Smooth muscle cell (in vitro differentiated cells): ENCODE results near the gene GJC3. TPM values are rescaled to one million over a fixed set of nuclear protein-coding genes. Genes with fewer than 3 reads are reported as not detected.

ENCODE experiments used
- DNase-seq: peaks from one replicate; lab custom pipeline; 2025; ENCODE audit not compliant: unreplicated experiment; lab: John Stamatoyannopoulos, UW
- H2AFZ ChIP-seq: fragments of 200-600 bp; sonication (generic); 2 replicates; pipeline ENCODE4 v1.6.0; 2016; ENCODE audit warnings: antibody characterized with exemption, low read depth, mild to moderate bottlenecking
- H3F3A ChIP-seq: fragments of 200-600 bp; sonication (generic); 2 replicates; pipeline ENCODE4 v1.6.0; 2017; ENCODE audit warnings: antibody characterized with exemption, low read depth
- H3K27ac ChIP-seq: fragments of 200-600 bp; sonication (generic); 2 replicates; pipeline ENCODE4 v1.5.1; 2016; ENCODE audit warnings: low read depth, mild to moderate bottlenecking
- H3K27me3 ChIP-seq: fragments of 200-600 bp; sonication (generic); 2 replicates; pipeline ENCODE4 v1.6.1; 2016; ENCODE audit warnings: low read depth, mild to moderate bottlenecking
- H3K36me3 ChIP-seq: fragments of 200-600 bp; sonication (generic); 2 replicates; pipeline ENCODE4 v1.5.1; 2016; ENCODE audit warnings: low read depth
- H3K4me1 ChIP-seq: fragments of 200-600 bp; sonication (generic); 2 replicates; pipeline ENCODE4 v1.5.1; 2016; ENCODE audit warnings: low read depth
- H3K4me2 ChIP-seq: fragments of 200-600 bp; sonication (generic); 2 replicates; pipeline ENCODE4 v1.6.0; 2016; ENCODE audit warnings: mild to moderate bottlenecking
- H3K4me3 ChIP-seq: fragments of 200-600 bp; sonication (generic); 2 replicates; pipeline ENCODE4 v1.5.1; 2016; ENCODE audit warnings: mild to moderate bottlenecking
- H3K79me2 ChIP-seq: fragments of 200-600 bp; sonication (generic); 2 replicates; pipeline ENCODE4 v1.6.0; 2016; ENCODE audit warnings: low read depth, mild to moderate bottlenecking
- H3K9ac ChIP-seq: fragments of 200-600 bp; sonication (generic); 2 replicates; pipeline ENCODE4 v1.6.0; 2016; ENCODE audit warnings: low read depth
- H3K9me3 ChIP-seq: fragments of 200-600 bp; sonication (generic); replicated peaks from 2 replicates; pipeline ENCODE4 v1.5.1; 2016; ENCODE audit warnings: low read depth
- H4K20me1 ChIP-seq: fragments of 200-600 bp; sonication (generic); 2 replicates; pipeline ENCODE4 v1.6.0; 2016; ENCODE audit warnings: low read depth
- CTCF ChIP-seq: fragments of 200-600 bp; sonication (generic); IDR thresholded peaks from 2 replicates; pipeline ENCODE4 v1.5.1; 2017; ENCODE audit warnings: borderline replicate concordance, mild to moderate bottlenecking, antibody characterized with exemption; ENCODE audit not compliant: insufficient read depth, poor library complexity, severe bottlenecking
- WGBS: methylation state at CpG from one replicate; pipeline ENCODE4 v1.1.7; 2016; ENCODE audit warnings: low lambda C conversion rate; 5-methylcytosine and 5-hydroxymethylcytosine counted together
- polyA plus RNA-seq: library from polyadenylated mRNA; unstranded; fragments of >200 nt; fragmentation: Nextera tagmentation; extraction: Ambion mirVana; gene quantifications from 2 replicates; pipeline ENCODE4 v1.2.1, GENCODE V29; 2016
- total RNA-seq: library from RNA; depleted of rRNA; stranded (reverse); fragments of >200 nt; gene quantifications from 2 replicates; pipeline ENCODE4 v1.2.3, GENCODE V29; 2014

The GJC3 gene
- total and polyA plus RNA-seq, 2 experiments from 2014 or later, result not detected

GRCh38 chr7:99910976-99911375 lies 18.4 kb downstream of the GJC3 start:
- Histone ChIP-seq H3K79me2 (no peaks in the 10 kb centered on the region), H3K4me1 (no peaks in the 10 kb centered on the region), H3K27me3 (no peaks in the 10 kb centered on the region), H3K9me3 (no peaks in the 10 kb centered on the region), H3F3A (no peaks in the 10 kb centered on the region), H2AFZ (no peak overlapping the region), H3K36me3 (no peaks in the 10 kb centered on the region), H3K4me2 (no peak overlapping the region), H3K27ac (no peak overlapping the region), H3K9ac (no peak overlapping the region), H4K20me1 (no peaks in the 10 kb centered on the region), H3K4me3 (no peak overlapping the region)
- DNase-seq, result no peak
- 95% methylated on average over 2 of the region's 2 CpGs for WGBS
- no peak for TF ChIP-seq CTCF

GRCh38 chr7:99901581-99901980 lies 27.8 kb downstream of the GJC3 start:
- no peaks in the 10 kb centered on the region for H3K9me3 ChIP-seq
- TF ChIP-seq CTCF, result no peak
- H3K9ac ChIP-seq, result no peak overlapping the region
- no peaks in the 10 kb centered on the region for H3K4me1 ChIP-seq
- no peak for DNase-seq
- no peak overlapping the region for H2AFZ ChIP-seq
- H3K27me3 ChIP-seq, result no peaks in the 10 kb centered on the region
- H3K36me3 ChIP-seq, result no peaks in the 10 kb centered on the region
- H3K4me2 ChIP-seq, result no peak overlapping the region
- no peaks in the 10 kb centered on the region for H4K20me1 ChIP-seq
- H3K79me2 ChIP-seq, result no peaks in the 10 kb centered on the region
- H3K4me3 ChIP-seq, result no peak overlapping the region
- WGBS, result 88% methylated on average over 10 of the region's 10 CpGs
- H3F3A ChIP-seq, result no peaks in the 10 kb centered on the region
- H3K27ac ChIP-seq, result no peak overlapping the region

DNA sequence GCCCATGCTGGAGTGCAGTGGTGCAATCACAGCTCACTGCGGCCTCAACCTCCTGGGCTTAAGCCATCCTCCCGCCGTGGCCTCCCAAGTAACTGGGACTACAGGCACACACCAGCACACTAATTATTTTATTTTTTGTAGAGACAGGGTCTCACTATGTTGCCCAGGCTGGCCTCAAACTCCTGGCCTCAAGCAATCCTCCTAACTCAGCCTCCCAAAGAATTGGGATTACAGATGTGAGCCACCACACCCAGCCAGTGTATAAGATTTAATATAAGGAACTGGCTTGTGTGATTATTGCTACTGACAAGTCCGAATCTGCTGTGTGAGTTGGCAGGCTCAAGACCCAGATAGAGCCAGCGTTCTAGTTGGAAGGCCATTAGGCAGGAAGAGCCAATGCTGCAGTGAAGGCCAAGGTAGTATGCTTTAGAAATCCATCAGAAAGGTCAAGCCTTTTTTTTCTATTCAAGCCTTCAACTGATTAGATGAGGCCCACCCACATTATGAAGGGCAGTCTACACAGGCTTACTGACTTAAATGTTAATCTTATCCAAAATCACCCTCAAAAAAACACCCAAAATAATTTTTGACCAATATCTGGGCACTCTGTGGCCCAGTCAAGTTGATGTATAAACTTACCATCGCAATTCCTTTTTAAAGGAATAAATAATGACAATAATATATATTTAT lies 29.4 kb downstream of the GJC3 start:
- no peak for DNase-seq
- no peaks in the 10 kb centered on the region for H3K36me3 ChIP-seq
- H2AFZ ChIP-seq, result no peak overlapping the region
- WGBS, result 95% methylated on average over 6 of the region's 6 CpGs
- no peak overlapping the region for H3K4me2 ChIP-seq
- H3K27me3 ChIP-seq, result no peaks in the 10 kb centered on the region
- TF ChIP-seq CTCF, result no peak
- no peaks in the 10 kb centered on the region for H3K4me1 ChIP-seq
- no peak overlapping the region for H3K9ac ChIP-seq
- no peaks in the 10 kb centered on the region for H4K20me1 ChIP-seq
- H3K27ac ChIP-seq, result no peak overlapping the region
- H3K79me2 ChIP-seq, result no peaks in the 10 kb centered on the region
- no peaks in the 10 kb centered on the region for H3F3A ChIP-seq
- H3K4me3 ChIP-seq, result no peak overlapping the region
- no peaks in the 10 kb centered on the region for H3K9me3 ChIP-seq

- H3K36me3 ChIP-seq, result no peaks in the 10 kb centered on the region
- no peak for TF ChIP-seq CTCF
- H3K79me2 ChIP-seq, result no peaks in the 10 kb centered on the region
- H3K4me1 ChIP-seq, result no peaks in the 10 kb centered on the region
- no peak overlapping the region for H3K27ac ChIP-seq
- no peak overlapping the region for H2AFZ ChIP-seq
- H3F3A ChIP-seq, result no peaks in the 10 kb centered on the region
- no peaks in the 10 kb centered on the region for H3K9me3 ChIP-seq
- H3K27me3 ChIP-seq, result no peaks in the 10 kb centered on the region
- H3K4me2 ChIP-seq, result no peak overlapping the region
- no peaks in the 10 kb centered on the region for H4K20me1 ChIP-seq
- no peak overlapping the region for H3K9ac ChIP-seq
- no peak overlapping the region for H3K4me3 ChIP-seq
- no peak for DNase-seq
- WGBS, result 52% methylated on average over 3 of the region's 3 CpGs
These were observed 30.6 kb downstream of the GJC3 start for GRCh38 chr7:99898836-99899235.
